ENCODE results near the gene CD27.

GRCh38 chr12:6440391-6440790 lies 4.4 kb upstream of the CD27 start:
- TF ChIP-seq CTCF (conservative IDR thresholded peaks at IDR 0.05; ENCODE audit: low read length) (no peak), EZH2phosphoT487 (IDR thresholded peaks at IDR 0.05; ENCODE audit: borderline replicate concordance, low read depth, low read length) (no peak)

All from OCI-LY7 (cell line).